Endodermal cell (in vitro differentiated cells): Measurements from ENCODE around the gene PHF19. TPM values are rescaled to one million over a fixed set of nuclear protein-coding genes. Genes with fewer than 3 reads are reported as not detected.

ENCODE experiments used
- DNase-seq: peaks from one replicate; pipeline ENCODE4 v3.0.0-alpha.2; 2017
- H3K27ac ChIP-seq: 2 replicates; pipeline ENCODE4 v1.5.1; 2013; ENCODE audit warnings: mild to moderate bottlenecking, low read depth, low read length, moderate library complexity
- H3K27me3 ChIP-seq: 2 replicates; pipeline ENCODE4 v1.6.1; 2013; ENCODE audit warnings: mild to moderate bottlenecking, low read length, moderate library complexity; ENCODE audit not compliant: insufficient read depth, control insufficient read depth, poor library complexity, severe bottlenecking
- H3K36me3 ChIP-seq: 2 replicates; pipeline ENCODE4 v1.7.0; 2013; ENCODE audit warnings: mild to moderate bottlenecking, low read length, moderate library complexity; ENCODE audit not compliant: control insufficient read depth, insufficient read depth
- H3K4me1 ChIP-seq: one replicate; pipeline ENCODE4 v1.7.0; 2013; ENCODE audit warnings: low read length; ENCODE audit not compliant: control insufficient read depth, insufficient read depth
- H3K4me3 ChIP-seq: 2 replicates; pipeline ENCODE4 v1.5.1; 2013; ENCODE audit warnings: mild to moderate bottlenecking, low read length, moderate library complexity
- H3K9ac ChIP-seq: 2 replicates; pipeline ENCODE4 v1.6.1; 2013; ENCODE audit warnings: mild to moderate bottlenecking, low read length, moderate library complexity; ENCODE audit not compliant: poor library complexity, severe bottlenecking; ENCODE audit errors: extremely low read depth
- H3K9me3 ChIP-seq: 2 replicates; pipeline ENCODE4 v1.6.1; 2013; ENCODE audit warnings: mild to moderate bottlenecking, low read length, moderate library complexity; ENCODE audit not compliant: control insufficient read depth
- H3K27ac Mint-ChIP-seq: 2 replicates; pipeline ENCODE4 v1.8.0; 2020; ENCODE audit warnings: mixed read lengths
- H3K27me3 Mint-ChIP-seq: 2 replicates; pipeline ENCODE4 v1.8.0; 2021; ENCODE audit warnings: mild to moderate bottlenecking, mixed read lengths; ENCODE audit not compliant: insufficient read depth
- H3K36me3 Mint-ChIP-seq: 2 replicates; pipeline ENCODE4 v1.8.0; 2020; ENCODE audit warnings: low read depth, mixed read lengths
- H3K4me1 Mint-ChIP-seq: 2 replicates; pipeline ENCODE4 v1.8.0; 2020; ENCODE audit warnings: mixed read lengths
- H3K4me3 Mint-ChIP-seq: 2 replicates; pipeline ENCODE4 v1.8.0; 2020; ENCODE audit warnings: mild to moderate bottlenecking, moderate library complexity, mixed read lengths
- H3K9me3 Mint-ChIP-seq: 2 replicates; pipeline ENCODE4 v1.8.0; 2020; ENCODE audit warnings: mild to moderate bottlenecking, mixed read lengths
- WGBS, 2 experiments: methylation state at CpG; one replicate each; pipeline versions ENCODE4 v1.1.5 to v1.1.7; 2013; ENCODE audit warnings: missing lambda C conversion rate in 2 of 2, mixed read lengths in 1 of 2; ENCODE audit not compliant: insufficient coverage in 1 of 2, insufficient read length in 1 of 2; 5-methylcytosine and 5-hydroxymethylcytosine counted together
- total RNA-seq, 2 donors: library from RNA; stranded (reverse); fragmentation: NEBNext Ultra II Directional in 1 of 2; extraction: Animal tissue kit (Norgen Biotek cat#: 25700) in 1 of 2; gene quantifications; 2 replicates in 1 of 2; 3 replicates in 1 of 2; pipeline ENCODE4 v1.2.1, GENCODE V29; 2021
- TF ChIP-seq, protein P1 (sequence below): fragments of 200-600 bp; sonication (generic); conservative IDR thresholded peaks from 2 replicates; pipeline ENCODE4 v1.5.0; 2021; ENCODE audit warnings: antibody characterized with exemption, mild to moderate bottlenecking

The PHF19 gene
- total RNA-seq, 2 donors from 2014 or later, result 17.9 to 21.9 TPM

DNA sequence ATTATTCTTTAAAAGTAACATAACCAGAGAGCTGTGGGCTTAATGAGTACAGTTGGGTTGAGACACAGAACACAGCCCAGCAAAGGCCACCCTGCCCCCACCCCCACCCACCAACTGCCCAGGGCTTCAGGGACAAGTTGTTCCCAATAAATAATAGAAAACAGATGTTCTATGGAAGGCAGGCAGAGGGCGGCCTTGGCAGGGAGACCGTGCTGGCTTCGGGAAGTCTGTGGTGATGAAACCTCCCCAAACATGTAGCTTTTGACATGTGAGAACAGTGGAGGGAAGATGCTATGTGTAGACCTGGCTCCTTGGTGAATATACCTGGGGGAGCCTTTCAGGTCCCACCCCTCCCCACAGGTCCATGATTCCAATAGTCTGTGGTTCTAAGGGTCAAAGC, 39.6 kb upstream of the PHF19 start:
- no peak overlapping the region for H3K4me3 ChIP-seq
- H3K27ac ChIP-seq, result no peak overlapping the region
- peaks cover 16% of the 10 kb centered on the region for H3K4me1 ChIP-seq
- H3K36me3 Mint-ChIP-seq, result no peaks in the 10 kb centered on the region
- peaks cover 2% of the 10 kb centered on the region for H3K9me3 Mint-ChIP-seq
- no peaks in the 10 kb centered on the region for H3K27me3 ChIP-seq
- H3K9me3 ChIP-seq, result no peaks in the 10 kb centered on the region
- H3K9ac ChIP-seq, result no peak overlapping the region
- no peak overlapping the region for H3K27ac Mint-ChIP-seq
- no peaks in the 10 kb centered on the region for H3K27me3 Mint-ChIP-seq
- no peak overlapping the region for H3K4me3 Mint-ChIP-seq
- no peak for DNase-seq
- no peaks in the 10 kb centered on the region for H3K36me3 ChIP-seq
- H3K4me1 Mint-ChIP-seq, result peaks cover 22% of the 10 kb centered on the region
- 85% methylated on average over 3 of the region's 3 CpGs; no CpG with 5 or more reads in 1 of the 2 experiments for WGBS, 2 experiments
- TF ChIP-seq, protein P1, sequence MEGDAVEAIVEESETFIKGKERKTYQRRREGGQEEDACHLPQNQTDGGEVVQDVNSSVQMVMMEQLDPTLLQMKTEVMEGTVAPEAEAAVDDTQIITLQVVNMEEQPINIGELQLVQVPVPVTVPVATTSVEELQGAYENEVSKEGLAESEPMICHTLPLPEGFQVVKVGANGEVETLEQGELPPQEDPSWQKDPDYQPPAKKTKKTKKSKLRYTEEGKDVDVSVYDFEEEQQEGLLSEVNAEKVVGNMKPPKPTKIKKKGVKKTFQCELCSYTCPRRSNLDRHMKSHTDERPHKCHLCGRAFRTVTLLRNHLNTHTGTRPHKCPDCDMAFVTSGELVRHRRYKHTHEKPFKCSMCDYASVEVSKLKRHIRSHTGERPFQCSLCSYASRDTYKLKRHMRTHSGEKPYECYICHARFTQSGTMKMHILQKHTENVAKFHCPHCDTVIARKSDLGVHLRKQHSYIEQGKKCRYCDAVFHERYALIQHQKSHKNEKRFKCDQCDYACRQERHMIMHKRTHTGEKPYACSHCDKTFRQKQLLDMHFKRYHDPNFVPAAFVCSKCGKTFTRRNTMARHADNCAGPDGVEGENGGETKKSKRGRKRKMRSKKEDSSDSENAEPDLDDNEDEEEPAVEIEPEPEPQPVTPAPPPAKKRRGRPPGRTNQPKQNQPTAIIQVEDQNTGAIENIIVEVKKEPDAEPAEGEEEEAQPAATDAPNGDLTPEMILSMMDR, result peak; percentile 43

DNA sequence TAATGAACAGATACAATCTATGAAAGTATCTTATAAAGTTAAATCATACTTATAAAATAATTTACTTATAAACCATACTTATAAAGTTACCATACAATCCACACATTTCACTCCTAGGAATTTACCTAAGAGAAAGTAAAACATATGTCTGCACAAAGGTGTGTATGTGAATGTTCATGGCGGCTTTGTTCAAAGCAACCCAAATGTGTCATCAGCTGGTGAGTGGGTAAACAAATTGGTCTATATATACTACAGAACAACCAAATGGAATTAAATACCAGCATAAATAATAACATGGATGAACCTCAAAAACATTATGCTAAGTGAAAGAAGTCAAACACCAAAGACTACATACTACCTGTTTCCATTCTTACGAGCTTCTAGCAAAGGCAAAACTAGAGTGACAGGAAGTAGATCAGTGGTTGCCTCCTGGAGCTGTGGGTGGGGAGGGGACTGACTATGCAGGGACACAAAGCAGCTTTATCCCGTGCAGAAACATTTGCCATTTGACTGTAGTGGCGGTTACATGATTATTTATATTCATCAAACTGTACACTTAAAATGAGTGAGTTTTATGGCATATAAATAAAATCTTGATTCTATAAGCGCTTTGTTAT, 39.0 kb upstream of the PHF19 start:
- H3K36me3 ChIP-seq, result no peaks in the 10 kb centered on the region
- H3K27ac Mint-ChIP-seq, result no peak overlapping the region
- H3K36me3 Mint-ChIP-seq, result no peaks in the 10 kb centered on the region
- H3K4me3 Mint-ChIP-seq, result no peak overlapping the region
- WGBS, 2 experiments, result 87% methylated on average over 4 of the region's 5 CpGs; no CpG with 5 or more reads in 1 of the 2 experiments
- H3K9me3 Mint-ChIP-seq, result peaks cover 2% of the 10 kb centered on the region
- H3K4me1 Mint-ChIP-seq, result peaks cover 18% of the 10 kb centered on the region
- no peaks in the 10 kb centered on the region for H3K9me3 ChIP-seq
- H3K4me3 ChIP-seq, result no peak overlapping the region
- H3K27me3 Mint-ChIP-seq, result no peaks in the 10 kb centered on the region
- no peaks in the 10 kb centered on the region for H3K27me3 ChIP-seq
- TF ChIP-seq, protein P1, result no peak
- peaks cover 14% of the 10 kb centered on the region for H3K4me1 ChIP-seq
- H3K27ac ChIP-seq, result no peak overlapping the region
- DNase-seq, result no peak
- no peak overlapping the region for H3K9ac ChIP-seq

DNA sequence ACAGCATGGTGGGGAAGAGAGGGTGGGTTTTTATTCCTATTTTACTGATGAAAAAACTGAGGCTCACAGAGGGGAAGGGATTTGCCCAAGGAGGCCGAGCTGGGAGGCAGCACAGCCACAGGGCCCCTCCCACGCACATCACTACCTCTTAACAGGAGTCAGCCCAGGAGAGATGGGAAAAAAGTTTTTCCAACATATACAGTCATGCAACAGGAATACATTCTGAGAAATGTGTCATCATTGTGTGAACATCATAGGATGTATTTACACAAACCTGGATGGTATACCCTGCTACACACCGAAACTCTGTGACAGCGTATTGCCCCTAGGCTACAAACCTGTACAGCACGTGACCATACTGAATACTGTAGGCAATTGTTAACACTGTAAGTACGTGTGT, 38.0 kb upstream of the PHF19 start:
- WGBS, 2 experiments, result 90 to 93% methylated on average over 2 to 5 of the region's 6 CpGs
- Mint-ChIP-seq H3K36me3 (no peaks in the 10 kb centered on the region), H3K9me3 (peaks cover 2% of the 10 kb centered on the region), H3K4me3 (no peak overlapping the region), H3K4me1 (peaks cover 9% of the 10 kb centered on the region), H3K27me3 (no peaks in the 10 kb centered on the region), H3K27ac (no peak overlapping the region)
- H3K27ac ChIP-seq, result no peak overlapping the region
- peaks cover 5% of the 10 kb centered on the region for H3K4me1 ChIP-seq
- H3K27me3 ChIP-seq, result no peaks in the 10 kb centered on the region
- no peak for DNase-seq
- TF ChIP-seq, protein P1, result no peak
- no peak overlapping the region for H3K9ac ChIP-seq
- H3K36me3 ChIP-seq, result no peaks in the 10 kb centered on the region
- H3K4me3 ChIP-seq, result no peak overlapping the region
- H3K9me3 ChIP-seq, result no peaks in the 10 kb centered on the region
